ENCODE results near the gene NDC80. TPM values are rescaled to one million over a fixed set of nuclear protein-coding genes. Genes with fewer than 3 reads are reported as not detected.
"Not testable (repeated sequence)": the region's sequence is repeated elsewhere in the genome, so short reads cannot be mapped to it uniquely, and the experiment has no call there.

NDC80 gene
- total and polyA plus RNA-seq, 8 donors: 0.06 to 1.5 (median 0.55) TPM; not detected in 2

DNA sequence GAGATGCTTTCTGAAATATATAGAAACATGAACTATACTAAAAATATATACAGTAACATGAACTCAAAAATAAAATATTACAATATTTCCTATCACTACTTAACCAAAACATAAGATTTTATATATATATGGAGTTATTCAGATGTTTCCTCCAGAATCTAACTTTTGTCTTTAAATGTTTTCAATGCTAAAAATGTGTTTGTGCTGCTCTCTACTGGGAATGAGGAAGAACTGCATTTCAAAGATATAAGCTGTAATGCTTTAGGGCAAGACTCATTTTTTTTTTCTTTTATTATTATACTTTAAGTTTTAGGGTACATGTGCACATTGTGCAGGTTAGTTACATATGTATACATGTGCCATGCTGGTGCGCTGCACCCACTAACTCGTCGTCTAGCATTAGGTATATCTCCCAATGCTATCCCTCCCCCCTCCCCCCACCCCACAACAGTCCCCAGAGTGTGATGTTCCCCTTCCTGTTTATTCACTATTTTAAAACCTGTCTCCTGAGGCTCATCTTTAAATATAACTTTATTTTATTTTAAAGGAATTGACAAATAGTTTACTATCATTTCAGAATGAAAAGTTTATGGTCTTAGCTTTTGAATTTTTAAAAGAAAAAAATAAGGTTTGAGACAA is 29.3 kb upstream of the NDC80 start:
- not testable (repeated sequence) for DNase-seq, H3K27me3 ChIP-seq, H3K4me3 ChIP-seq, H3K4me1 ChIP-seq, H3K27ac ChIP-seq, H3K36me3 ChIP-seq, H3K9me3 ChIP-seq
- TF ChIP-seq, protein P1, sequence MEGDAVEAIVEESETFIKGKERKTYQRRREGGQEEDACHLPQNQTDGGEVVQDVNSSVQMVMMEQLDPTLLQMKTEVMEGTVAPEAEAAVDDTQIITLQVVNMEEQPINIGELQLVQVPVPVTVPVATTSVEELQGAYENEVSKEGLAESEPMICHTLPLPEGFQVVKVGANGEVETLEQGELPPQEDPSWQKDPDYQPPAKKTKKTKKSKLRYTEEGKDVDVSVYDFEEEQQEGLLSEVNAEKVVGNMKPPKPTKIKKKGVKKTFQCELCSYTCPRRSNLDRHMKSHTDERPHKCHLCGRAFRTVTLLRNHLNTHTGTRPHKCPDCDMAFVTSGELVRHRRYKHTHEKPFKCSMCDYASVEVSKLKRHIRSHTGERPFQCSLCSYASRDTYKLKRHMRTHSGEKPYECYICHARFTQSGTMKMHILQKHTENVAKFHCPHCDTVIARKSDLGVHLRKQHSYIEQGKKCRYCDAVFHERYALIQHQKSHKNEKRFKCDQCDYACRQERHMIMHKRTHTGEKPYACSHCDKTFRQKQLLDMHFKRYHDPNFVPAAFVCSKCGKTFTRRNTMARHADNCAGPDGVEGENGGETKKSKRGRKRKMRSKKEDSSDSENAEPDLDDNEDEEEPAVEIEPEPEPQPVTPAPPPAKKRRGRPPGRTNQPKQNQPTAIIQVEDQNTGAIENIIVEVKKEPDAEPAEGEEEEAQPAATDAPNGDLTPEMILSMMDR (IDR thresholded peaks at IDR 0.05): peak in 3 of 4 donors; percentile 36 to 52 (median 39)
- intact Hi-C loops (cut with DNase I): loop anchor here in 1 of 3 donors (10.0 kb wide), 1 partner anchor 957 kb away; no protein-coding TSS in a partner anchor
- ATAC-seq (peak in 3 of 4 donors; percentile 71 to 80 (median 74)), FAIRE-seq (peak; percentile 93)
- no CpG with 5 or more reads among the region's 3 CpGs for WGBS, 2 donors

DNA sequence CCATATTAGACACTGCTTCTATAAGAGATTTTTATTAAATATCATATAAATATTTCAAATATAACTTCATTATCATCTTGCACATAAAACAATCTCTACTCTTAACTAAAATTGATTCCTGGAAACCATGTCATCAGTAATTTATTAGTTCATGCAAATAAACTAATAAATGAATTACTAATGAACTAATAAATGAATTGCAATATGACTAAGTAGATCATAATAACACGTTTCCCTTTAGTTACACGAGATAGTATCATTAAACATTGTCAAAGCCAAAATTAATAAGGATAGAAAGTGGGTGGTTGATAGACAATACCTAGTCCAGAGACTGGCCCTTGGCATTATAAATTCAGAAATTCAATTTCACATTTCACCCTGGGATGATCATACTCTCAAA is 26.2 kb upstream of the NDC80 start:
- Histone ChIP-seq H3K27me3 (no peaks in the 10 kb centered on the region), H3K9me3 (no peaks in the 10 kb centered on the region), H3K4me1 (no peaks in the 10 kb centered on the region), H3K27ac (no peak overlapping the region), H3K4me3 (no peak overlapping the region), H3K36me3 (no peaks in the 10 kb centered on the region)
- intact Hi-C loops (cut with DNase I): loop anchor here in 1 of 3 donors (5.0 to 10.0 kb wide), 2 partner anchors 960 to 1688 kb away; no protein-coding TSS in a partner anchor
- no peak for DNase-seq
- no peak for FAIRE-seq
- ATAC-seq: no peak
- WGBS, 2 donors: 25 to 27% methylated on average over 2 of the region's 2 CpGs
- TF ChIP-seq, protein P1 (IDR thresholded peaks at IDR 0.05): no peak

DNA sequence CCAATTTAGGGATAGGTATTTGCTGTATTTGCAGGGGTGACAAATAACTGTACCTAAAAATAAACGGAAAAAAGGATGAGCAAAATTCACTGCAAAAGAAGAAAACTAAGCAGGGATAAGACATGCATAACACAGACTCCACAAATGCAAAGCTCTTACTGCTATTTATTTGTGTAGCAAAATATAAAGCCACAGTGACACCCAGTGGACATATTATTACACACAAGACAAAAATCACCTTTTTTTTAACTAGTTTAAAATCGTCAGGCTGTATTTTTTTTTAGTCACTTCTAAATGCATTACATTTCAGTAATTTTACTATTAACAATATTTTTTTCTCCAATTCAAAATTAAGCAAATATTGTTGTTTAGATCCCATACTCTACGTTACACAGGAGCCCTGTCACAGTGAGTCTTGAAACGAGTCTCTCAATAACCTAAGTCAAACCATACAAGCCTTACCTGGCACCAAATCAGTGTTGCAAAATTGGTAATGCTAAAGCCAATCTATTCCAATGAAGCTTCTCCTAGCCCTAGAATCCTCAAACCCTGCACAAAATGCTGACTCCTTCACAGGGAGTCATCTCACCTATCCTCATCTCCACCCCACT is 23.8 kb upstream of the NDC80 start:
- FAIRE-seq (peak; percentile 80), DNase-seq (no peak), ATAC-seq (peak in 3 of 4 donors; percentile 77 to 82 (median 80))
- Histone ChIP-seq H3K4me1 (no peaks in the 10 kb centered on the region), H3K27ac (no peak overlapping the region), H3K27me3 (no peaks in the 10 kb centered on the region), H3K4me3 (no peak overlapping the region), H3K9me3 (no peaks in the 10 kb centered on the region), H3K36me3 (peaks cover 0 to 6% (median 0%) of the 10 kb centered on the region in 3 donors)
- WGBS, 2 donors: 46% methylated on average over 4 of the region's 4 CpGs
- intact Hi-C loops (cut with DNase I): loop anchor here in 1 of 3 donors (5.0 to 10.0 kb wide), 2 partner anchors 963 to 1690 kb away; no protein-coding TSS in a partner anchor
- TF ChIP-seq, protein P1 (IDR thresholded peaks at IDR 0.05): peak; percentile 9 to 48 (median 26)

DNA sequence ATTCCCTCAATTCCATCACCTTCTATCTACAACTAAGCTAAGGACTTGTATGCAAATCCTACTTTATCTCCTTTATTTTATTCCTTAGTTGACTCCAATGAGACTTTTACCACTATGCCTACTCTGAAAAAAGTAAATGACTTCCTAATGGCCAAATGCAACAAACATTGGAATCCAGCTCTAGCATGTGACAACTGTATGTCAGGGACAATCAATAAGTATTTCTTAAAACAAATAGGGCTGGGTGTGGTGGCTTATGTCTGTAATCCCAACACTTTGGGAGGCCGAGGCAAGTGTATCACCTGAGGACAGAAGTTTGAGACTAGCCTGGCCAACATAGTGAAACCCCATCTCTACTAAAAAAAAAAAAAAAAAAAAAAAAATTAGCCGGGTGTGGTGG is 21.9 kb upstream of the NDC80 start:
- ATAC-seq (no peak), FAIRE-seq (no peak), DNase-seq (no peak)
- WGBS, 2 donors: 94 to 95% methylated on average over 2 of the region's 2 CpGs
- Histone ChIP-seq H3K9me3 (no peaks in the 10 kb centered on the region), H3K4me3 (no peak overlapping the region), H3K4me1 (no peaks in the 10 kb centered on the region), H3K36me3 (peaks cover 0 to 6% (median 0%) of the 10 kb centered on the region in 3 donors), H3K27me3 (no peaks in the 10 kb centered on the region), H3K27ac (no peak overlapping the region)
- TF ChIP-seq, protein P1 (IDR thresholded peaks at IDR 0.05): no peak
- intact Hi-C loops (cut with DNase I): loop anchor here in 1 of 3 donors (5.0 to 10.0 kb wide), 2 partner anchors 965 to 1692 kb away; no protein-coding TSS in a partner anchor
